Daoy (cell line): ENCODE data around the gene COL27A1. TPM values are rescaled to one million over a fixed set of nuclear protein-coding genes. Genes with fewer than 3 reads are reported as not detected.
"Not testable (repeated sequence)": the region's sequence is repeated elsewhere in the genome, so short reads cannot be mapped to it uniquely, and the experiment has no call there.

ENCODE experiments used
- DNase-seq: peaks from one replicate; pipeline ENCODE4 v3.0.0-alpha.2; 2015; ENCODE audit warnings: low read depth
- total RNA-seq: library from RNA; depleted of rRNA; stranded (reverse); fragments of >200 nt; shearing (Covaris generic); gene quantifications from 2 replicates; pipeline ENCODE4 v1.2.3, GENCODE V29; 2014

Gene COL27A1
- total RNA-seq, 1 experiment from 2014 or later, result 7.8 TPM

- DNase-seq, result no peak
These were observed 32.0 kb upstream of the COL27A1 start for GRCh38 chr9:114123031-114123977.

DNA sequence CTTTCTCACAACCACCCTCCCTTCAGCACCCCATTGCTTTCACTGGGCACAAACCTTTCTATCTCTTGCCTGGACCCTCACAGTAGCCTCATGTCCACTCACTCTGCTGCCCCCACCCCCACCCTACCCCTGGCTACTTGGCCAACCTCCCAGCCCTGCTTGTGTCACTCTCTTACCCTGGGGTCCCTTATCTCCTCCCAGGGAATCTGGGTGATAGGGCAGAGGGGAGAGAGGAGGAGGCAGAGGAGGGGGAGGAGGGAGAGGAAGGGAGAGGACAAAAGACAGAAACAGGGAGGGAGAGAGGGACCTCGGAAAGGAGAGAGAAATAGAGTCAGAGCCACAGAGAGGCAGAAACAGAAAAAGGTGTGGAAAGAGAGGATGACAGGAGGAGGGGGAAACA lies 31.2 kb upstream of the COL27A1 start:
- no peak for DNase-seq

DNA sequence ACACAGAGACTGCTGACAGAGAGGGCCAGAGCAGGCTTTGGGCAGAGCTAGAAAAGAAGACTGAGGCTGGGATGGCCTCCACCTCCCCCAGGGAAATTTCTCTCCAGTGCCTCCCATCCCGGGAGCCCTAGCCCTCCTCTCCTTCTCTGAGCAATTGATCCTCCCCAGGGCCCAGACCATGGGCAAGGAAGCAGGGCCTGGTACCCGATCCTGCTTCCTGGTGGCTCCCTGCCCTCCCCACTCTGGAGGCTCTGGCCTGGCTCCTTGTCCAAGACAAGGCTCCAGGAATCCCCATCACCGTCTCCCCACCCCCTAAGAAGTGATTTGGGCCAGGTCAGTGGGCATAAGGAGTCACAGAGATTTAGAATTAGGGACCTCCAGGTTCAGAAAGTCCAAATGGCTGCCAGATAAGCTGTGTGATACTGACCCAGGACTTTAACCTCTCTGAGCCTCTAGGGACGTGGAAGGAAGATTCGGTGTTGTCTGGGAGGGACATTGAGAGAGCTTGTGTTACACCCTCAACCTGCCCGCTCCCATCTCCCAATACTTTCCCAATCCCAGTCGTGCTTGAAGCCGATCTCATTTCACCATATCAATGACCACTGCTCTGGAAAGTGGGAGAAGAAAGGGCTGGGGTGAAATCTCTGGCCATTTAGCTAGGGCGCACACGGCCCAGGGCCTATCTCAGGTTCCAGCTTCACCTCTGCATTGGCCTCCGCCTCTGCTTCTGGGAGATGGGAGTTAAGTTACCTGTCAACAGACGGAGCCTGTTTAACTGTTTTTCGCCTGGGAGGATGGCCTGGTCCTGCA lies 30.5 kb upstream of the COL27A1 start:
- DNase-seq, result no peak

- no peak for DNase-seq
These were observed 29.8 kb upstream of the COL27A1 start for GRCh38 chr9:114125476-114126013.

DNA sequence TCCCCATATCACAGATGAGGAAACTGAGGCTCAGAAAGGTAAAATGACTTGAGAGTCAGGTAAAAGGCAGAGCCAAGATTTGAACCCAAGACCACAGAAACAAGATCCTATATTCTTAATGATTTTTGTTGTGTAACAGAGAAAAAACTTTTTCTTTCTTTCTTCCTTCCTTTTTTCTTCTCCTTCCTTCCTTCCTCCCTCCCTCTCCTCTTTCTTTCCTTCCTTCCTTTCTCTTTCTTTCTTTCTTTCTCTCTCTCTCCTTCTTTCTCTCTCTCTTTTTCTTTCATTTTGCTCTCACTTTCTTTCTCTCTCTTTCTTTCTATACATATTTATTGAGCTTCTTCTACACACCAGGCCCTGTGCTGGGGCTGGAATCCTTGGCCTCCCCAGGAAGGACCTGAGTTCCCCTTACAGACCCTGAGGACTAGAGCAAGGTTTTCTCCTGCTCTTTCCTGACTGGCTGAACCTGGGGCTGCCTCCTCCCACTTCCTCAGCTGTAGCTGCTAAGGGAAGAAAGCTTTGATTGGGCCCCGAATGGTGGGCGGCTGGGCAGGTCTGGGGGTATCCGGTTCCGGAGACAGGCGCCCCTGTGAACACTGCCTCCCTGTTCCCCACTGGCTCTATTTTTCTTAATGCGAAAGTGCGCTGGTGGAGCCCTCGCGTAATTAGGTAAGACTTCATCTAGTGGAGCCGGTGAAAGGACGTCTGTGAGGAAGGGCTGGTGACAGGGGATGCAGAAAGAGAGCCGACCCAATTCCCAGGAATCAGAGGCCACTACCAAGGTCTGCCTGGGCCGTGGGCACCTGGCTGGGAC lies 28.9 kb upstream of the COL27A1 start:
- DNase-seq, result no peak

DNA sequence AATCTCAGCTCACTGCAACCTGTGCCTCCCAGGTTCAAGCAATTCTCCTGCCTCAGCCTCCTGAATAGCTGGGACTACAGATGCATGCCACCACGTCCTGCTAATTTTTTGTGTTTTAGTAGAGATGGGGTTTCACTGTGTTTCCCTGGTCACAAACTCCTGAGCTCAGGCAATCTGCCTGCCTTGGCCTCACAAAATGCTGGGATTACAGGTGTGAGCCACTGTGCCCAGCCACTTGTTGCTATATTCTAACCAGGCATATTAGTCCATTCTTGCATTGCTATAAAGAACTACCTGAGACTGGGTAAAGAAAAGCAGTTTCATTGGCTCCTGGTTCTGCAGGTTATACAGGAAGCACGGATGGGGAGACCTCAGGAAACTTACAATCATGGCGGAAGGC lies 26.6 kb upstream of the COL27A1 start:
- not testable (repeated sequence) for DNase-seq

GRCh38 chr9:114130141-114130540 lies 25.2 kb upstream of the COL27A1 start:
- DNase-seq, result no peak

DNA sequence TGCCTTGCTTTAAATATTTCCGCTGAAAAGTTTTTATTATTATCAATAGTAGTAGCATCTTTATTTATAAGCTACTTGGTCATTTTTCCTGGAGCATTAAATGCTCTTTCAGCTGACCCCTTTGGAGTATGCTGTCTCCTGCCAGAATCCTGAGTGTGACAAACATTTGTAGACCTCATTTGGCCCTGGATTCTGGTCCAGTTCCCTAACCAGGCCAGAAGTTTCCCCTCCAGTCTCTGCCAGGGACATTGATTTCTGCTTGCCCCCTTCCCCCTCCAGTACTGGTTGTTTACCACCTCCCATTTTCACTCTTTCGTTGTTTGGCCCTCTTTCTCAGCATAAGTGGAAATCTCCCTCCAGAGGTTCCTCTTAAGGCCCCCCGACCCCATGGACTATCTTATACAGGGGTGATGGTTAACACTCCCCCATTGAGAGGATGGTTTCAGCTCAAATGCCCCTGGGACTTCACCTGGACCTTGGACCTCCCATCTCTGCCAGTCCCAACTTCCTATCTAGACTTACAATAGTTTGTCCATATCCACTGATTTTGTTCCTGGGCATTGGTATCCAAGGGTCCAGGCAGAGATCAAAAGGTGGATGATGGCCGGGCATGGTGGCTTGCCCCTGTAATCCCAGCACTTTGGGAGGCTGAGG lies 24.6 kb upstream of the COL27A1 start:
- DNase-seq, result no peak

DNA sequence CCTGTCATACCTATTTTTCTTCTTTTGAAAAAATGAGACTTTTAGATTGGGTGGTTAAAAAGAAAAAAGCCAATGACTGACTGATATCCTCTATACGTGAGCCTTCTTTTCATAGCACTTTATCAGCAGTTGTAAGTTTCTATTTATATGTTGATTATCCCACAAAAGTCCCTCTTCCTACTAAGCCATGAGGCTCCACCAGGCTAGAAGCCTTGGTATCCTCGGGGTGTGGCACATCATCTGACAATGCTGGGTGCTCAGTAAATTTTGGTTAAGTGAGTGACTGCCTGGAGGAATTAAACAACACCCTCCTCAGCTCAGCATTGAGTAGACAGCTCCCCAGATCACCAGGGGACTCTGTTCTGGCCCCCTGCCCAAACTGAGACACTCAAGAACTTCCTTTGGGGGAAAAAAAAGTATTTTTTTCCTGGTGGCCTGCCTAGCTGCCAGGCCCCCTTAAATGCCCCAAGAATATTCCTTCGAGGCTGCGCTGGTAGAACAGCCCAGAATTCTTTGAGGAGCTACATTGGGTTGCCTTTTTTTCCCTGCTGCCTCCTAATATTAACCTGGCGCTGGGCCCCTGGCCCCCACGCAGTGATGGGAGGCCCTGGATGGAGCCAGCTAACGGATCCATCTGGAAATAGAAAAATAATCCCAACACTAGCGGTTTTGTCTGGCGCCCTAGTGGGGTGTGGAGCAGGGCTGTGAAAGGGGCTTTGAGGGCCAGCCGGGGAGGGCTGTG lies 23.4 kb upstream of the COL27A1 start:
- no peak for DNase-seq

DNA sequence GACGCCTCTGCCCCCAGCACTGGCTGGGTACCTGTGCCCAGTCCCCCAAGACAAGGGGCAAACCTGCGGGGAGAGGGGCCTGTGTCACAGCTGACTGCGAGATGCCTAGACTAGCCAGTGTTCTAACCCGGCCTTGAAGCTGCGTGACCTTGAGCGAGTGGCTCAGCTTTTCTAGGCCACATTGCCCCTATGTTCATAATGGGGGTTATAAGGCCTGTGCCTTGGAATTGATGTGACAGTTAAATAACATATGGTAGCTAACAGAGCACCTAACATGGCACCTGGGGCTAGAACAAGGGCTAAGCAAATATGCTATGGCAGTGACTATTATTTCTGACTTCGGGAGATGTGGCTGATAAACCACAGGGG lies 22.8 kb upstream of the COL27A1 start:
- no peak for DNase-seq

GRCh38 chr9:114134827-114135396 lies 20.4 kb upstream of the COL27A1 start:
- no peak for DNase-seq

GRCh38 chr9:114137831-114138230 lies 17.5 kb upstream of the COL27A1 start:
- DNase-seq, result no peak

DNA sequence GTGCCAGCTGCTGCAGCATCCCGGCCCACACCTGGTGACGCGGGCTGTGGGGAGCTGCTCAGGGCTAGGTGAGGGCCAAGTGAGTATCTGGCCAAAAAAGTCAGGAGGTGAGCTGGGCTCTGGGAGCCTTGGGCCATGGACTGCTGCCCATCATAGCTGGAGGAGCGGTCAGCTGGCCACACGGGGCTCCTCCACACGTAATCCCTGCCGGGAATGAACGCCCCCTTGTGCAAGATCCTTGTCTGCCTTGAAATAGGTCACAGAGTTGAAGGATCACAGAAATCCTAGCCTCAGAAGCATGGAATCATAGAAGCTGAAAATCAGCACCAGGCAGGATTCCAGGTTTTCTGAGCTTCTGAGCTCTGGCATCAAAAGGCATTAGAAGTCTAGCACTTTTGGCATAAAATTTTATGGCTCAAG lies 16.8 kb upstream of the COL27A1 start:
- DNase-seq, result no peak

DNA sequence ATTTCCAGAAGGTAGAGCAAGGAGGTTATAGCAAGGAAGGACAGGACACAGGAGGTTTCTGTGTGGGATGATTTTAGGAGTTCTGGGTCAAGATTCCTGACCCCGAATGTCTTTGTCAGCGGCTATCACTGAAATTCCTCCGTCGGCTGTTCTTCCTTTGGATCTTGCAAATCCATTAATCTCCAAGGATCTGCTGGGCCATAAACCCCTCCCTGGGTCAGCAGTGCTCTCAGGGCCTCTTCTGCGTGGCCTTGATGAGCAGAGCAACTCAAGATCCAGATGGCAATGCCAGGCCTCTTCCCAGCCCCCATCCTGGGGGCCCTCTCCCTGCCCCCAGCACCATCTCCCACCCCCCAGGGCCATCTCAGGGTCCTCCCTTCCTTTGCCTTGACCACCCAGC lies 16.3 kb upstream of the COL27A1 start:
- DNase-seq, result no peak

DNA sequence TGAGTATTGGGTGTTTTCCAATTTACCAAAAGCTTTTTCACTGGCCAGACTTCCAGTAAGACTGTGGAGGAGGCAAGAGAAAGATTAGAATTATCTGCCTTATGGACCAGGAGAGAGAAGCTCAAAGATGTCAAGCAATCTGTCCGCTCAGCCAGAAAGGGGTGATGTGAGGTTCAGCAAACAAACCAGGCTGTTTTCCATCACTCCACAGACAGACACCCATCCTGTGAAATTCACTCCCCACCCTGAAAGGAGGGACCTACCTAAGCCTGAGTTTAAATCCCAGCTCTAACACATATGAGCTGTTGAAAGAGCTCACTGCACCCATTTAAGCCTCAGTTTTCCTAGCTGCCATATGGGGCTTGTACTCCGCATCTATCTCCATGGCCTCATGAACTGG lies 14.9 kb upstream of the COL27A1 start:
- no peak for DNase-seq

DNA sequence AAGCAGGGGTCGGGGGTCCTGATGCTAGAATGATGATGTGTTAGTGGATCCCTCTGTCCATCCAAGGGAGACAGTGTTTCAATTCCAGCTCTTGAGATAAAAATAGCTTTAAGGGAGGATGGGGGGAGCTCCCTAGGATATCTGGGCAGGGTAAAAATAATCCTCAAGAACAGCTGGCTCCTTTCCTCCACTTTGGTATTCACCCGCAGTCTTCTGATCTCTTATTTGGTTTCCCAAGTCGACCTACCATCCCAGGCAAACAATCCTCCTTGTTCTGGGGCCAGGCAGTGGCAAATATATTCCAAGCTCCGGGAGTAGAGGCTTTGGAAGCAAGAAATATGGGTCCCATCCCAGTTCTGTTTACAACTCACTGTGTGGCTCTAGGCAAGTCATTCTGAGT lies 14.5 kb upstream of the COL27A1 start:
- no peak for DNase-seq

DNA sequence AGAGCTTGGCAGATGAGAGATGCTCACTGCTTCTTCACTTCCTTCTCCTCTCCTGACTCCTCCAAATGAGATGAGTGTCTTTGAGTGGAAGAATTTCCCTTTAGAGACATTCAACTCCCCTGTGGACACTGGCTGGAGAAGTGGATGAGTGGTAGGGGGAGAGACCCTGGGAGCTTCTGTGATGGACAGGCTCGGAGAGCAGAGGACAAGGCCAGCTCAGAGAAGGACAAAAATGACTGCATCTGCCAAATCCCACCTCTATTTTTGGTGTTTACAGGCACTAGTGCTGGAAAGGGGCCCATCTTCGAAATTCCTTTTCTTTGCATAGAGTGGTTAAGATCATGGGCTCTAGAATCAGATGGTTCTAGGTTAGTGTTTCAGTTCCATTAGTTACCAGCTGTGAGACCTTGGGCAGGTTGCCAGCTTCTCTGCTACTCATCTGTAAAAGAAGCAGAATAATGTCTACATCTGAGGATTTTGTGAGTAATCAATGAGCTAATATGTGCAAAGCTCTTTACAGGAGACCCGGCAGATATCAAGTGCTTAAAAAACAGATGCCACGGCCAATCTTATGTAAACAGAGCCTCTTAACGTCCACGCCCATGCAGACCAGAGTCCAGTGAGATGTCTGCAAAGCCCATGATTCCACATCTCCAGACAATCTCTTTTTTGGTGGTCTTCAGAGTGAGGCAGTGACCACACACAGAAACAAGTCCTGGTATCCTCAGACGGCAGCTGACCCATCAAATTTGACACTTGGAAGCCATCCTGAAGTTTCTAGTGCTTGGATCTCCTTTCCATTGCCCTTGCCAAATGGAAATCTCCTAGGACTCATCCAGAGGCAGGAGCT lies 13.6 kb upstream of the COL27A1 start:
- no peak for DNase-seq

DNA sequence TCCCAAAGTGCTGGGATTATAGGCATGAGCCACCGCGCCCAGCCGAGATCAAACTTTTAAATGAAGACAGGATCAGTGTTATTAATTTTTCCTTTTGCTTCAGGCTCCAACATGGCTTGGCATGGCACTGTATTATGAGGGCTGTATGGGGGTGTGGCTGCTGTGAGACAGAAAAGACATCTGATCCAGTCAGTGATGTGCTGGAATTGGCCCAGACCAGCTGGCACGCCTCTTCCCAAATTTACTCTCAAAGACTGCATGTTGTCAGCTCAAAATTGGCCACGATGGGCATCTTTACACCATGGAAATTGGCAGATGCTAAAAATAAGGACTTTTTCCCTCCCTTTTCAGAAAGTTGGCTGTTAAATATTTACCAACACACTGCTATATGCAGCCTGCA lies 12.1 kb upstream of the COL27A1 start:
- DNase-seq, result no peak

DNA sequence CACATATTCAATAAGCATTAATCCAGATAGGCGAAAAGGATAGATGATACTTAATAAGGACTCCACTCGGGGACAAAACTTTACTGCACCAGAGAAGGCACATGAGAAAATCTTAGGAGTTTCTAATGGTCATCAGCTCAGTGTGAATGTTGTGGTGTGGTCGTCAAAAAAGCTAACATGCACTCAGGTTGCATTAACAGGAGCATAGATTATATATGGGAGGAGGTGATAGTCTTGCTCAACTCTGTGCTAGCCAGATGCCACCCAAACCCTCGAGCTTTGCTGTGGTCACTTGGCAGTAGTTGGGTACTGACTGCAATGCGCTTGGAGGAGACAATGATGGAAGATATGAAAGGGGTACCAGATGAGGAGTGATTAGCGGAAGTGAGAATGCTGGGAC lies 8.6 kb upstream of the COL27A1 start:
- DNase-seq, result no peak
